ENCODE data around the gene STUB1.
"Not testable (repeated sequence)": the region's sequence is repeated elsewhere in the genome, so short reads cannot be mapped to it uniquely, and the experiment has no call there.

STUB1 gene

GRCh38 chr16:709566-710499 is 29.6 kb downstream of the STUB1 start:
- TF ChIP-seq TAF1 (IDR thresholded peaks at IDR 0.05; ENCODE audit: low read depth, low read length) (no peak), POLR2A (IDR thresholded peaks at IDR 0.05; ENCODE audit: low read depth, low read length) (no peak), POU2F2 (IDR thresholded peaks at IDR 0.05; ENCODE audit: low read depth, low read length) (no peak), POLR2AphosphoS5 (IDR thresholded peaks at IDR 0.05; ENCODE audit: low read depth, low read length) (no peak), PAX5 (IDR thresholded peaks at IDR 0.05; ENCODE audit: insufficient read depth, low read length, severe bottlenecking) (no peak), SPI1 (IDR thresholded peaks at IDR 0.05; ENCODE audit: low read depth, low read length) (no peak)
- DNase-seq (ENCODE audit: insufficient read length, low spot score) = no peak
- no peak for FAIRE-seq

DNA sequence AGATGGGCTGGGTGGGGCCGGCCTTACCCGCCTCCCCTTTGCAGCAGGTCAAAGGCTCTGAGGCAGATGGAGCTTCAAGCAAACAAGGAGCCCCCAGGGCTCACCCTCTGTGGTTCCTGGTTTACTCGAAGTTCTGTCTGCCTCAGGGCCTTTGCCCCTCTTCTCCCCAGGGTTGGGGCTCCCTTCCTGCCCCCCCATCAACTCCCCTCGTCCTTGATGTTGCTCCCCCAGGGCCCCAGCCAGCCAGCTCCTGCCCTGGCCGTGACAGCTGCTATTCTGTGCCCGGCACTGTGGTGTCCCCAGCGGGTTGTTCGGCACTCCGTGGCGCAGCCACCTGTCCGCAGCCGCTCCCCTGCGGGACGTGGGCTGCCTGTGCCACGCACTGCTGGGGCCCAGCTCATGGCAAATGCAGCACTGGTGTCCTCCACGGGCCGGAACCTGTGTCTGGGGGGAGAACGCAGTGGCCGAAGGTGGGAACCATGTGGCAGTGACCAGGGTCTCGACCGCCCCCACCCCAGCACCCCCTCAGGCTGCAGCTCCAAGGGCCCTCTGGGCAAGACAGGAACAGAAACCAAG is 30.4 kb downstream of the STUB1 start:
- TF ChIP-seq POU2F2 (IDR thresholded peaks at IDR 0.05; ENCODE audit: low read depth, low read length) (no peak), PAX5 (IDR thresholded peaks at IDR 0.05; ENCODE audit: insufficient read depth, low read length, severe bottlenecking) (no peak), POLR2A (IDR thresholded peaks at IDR 0.05; ENCODE audit: low read depth, low read length) (no peak), POLR2AphosphoS5 (IDR thresholded peaks at IDR 0.05; ENCODE audit: low read depth, low read length) (no peak), TAF1 (IDR thresholded peaks at IDR 0.05; ENCODE audit: low read depth, low read length) (no peak), SPI1 (IDR thresholded peaks at IDR 0.05; ENCODE audit: low read depth, low read length) (no peak)
- no peak for FAIRE-seq

GRCh38 chr16:711084-711483 is 30.9 kb downstream of the STUB1 start:
- FAIRE-seq (no peak), DNase-seq (ENCODE audit: insufficient read length, low spot score) (no peak)
- no peak for TF ChIP-seq SPI1 (IDR thresholded peaks at IDR 0.05; ENCODE audit: low read depth, low read length)
- no peak for TF ChIP-seq POLR2A (IDR thresholded peaks at IDR 0.05; ENCODE audit: low read depth, low read length)
- TF ChIP-seq PAX5 (IDR thresholded peaks at IDR 0.05; ENCODE audit: insufficient read depth, low read length, severe bottlenecking) = no peak
- no peak for TF ChIP-seq POU2F2 (IDR thresholded peaks at IDR 0.05; ENCODE audit: low read depth, low read length)
- TF ChIP-seq TAF1 (IDR thresholded peaks at IDR 0.05; ENCODE audit: low read depth, low read length) = no peak
- TF ChIP-seq POLR2AphosphoS5 (IDR thresholded peaks at IDR 0.05; ENCODE audit: low read depth, low read length) = no peak

More for the DNA sequence above, 30.4 kb downstream of the STUB1 start:
- no peak for DNase-seq (ENCODE audit: insufficient read length, low spot score)

DNA sequence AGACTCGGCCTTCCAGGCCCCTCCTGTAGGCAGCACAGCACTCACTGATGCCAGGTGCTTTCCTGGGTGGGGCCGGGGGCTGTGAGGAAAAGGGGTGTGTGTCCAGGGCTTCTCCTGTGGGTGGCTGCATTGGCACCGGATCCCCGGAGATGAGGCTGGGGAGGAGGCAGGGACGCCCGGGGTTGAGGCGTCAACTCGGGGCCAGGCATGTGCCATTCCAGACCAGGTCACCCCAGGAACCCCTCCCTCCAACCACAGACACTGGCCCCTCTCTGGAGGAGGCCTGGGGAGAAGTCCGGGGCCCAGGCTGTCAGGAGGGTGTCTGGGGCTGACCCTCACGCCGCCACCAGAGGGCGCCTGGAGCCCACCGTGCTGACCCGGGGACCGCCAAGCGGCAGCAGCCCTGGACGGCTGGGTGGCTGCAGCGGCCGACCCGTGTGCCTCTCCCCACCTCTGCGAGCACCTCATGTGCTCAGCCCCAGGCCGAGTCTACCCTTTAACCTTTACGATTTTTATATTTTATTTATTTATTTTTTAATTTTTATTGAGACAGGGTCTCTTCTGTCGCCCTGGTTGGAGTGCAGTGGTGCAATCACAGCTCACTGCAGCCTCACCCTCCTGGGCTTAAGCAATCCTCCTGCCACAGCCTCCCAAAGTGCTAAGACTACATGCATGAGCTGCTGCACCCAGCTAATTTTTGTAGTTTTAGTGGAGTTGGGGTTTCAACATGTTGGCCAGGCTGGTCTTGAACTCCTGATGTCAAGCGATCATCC is 31.5 kb downstream of the STUB1 start:
- TF ChIP-seq TAF1 (IDR thresholded peaks at IDR 0.05; ENCODE audit: low read depth, low read length) = no peak
- no peak for TF ChIP-seq PAX5 (IDR thresholded peaks at IDR 0.05; ENCODE audit: insufficient read depth, low read length, severe bottlenecking)
- no peak for TF ChIP-seq SPI1 (IDR thresholded peaks at IDR 0.05; ENCODE audit: low read depth, low read length)
- TF ChIP-seq POLR2AphosphoS5 (IDR thresholded peaks at IDR 0.05; ENCODE audit: low read depth, low read length) = no peak
- no peak for TF ChIP-seq POLR2A (IDR thresholded peaks at IDR 0.05; ENCODE audit: low read depth, low read length)
- TF ChIP-seq POU2F2 (IDR thresholded peaks at IDR 0.05; ENCODE audit: low read depth, low read length) = no peak
- DNase-seq (ENCODE audit: insufficient read length, low spot score) (peak; percentile 95), FAIRE-seq (peak; percentile 87)

DNA sequence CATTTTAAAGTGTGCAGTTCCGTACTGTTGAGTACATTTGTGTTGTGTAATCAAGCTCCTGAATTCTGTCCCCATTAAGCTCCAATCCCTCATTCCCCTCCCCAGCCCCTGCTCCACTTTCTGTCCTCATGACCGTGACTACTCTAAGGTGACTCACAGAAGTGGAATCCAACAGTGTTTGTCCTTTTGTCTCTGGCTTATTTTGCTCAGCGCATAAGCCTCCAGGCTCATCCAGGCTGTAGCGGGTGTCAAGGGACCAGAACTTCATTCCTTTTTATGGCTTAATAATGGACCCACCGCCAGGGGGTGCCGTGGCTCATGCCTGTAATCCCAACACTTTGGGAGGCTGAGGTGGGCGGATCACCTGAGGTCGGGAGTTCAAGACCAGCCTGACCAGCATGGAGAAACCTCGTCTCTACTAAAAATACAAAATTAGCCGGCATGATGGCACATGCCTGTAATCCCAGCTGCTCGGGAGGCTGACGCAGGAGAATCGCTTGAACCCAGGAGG is 32.6 kb downstream of the STUB1 start:
- not testable (repeated sequence) for FAIRE-seq; DNase-seq (ENCODE audit: insufficient read length, low spot score)

GRCh38 chr16:714079-714478 is 33.9 kb downstream of the STUB1 start:
- DNase-seq (ENCODE audit: insufficient read length, low spot score) (no peak), FAIRE-seq (no peak)
- TF ChIP-seq PAX5 (IDR thresholded peaks at IDR 0.05; ENCODE audit: insufficient read depth, low read length, severe bottlenecking) (no peak), POLR2A (IDR thresholded peaks at IDR 0.05; ENCODE audit: low read depth, low read length) (no peak), SPI1 (IDR thresholded peaks at IDR 0.05; ENCODE audit: low read depth, low read length) (no peak), TAF1 (IDR thresholded peaks at IDR 0.05; ENCODE audit: low read depth, low read length) (no peak), POU2F2 (IDR thresholded peaks at IDR 0.05; ENCODE audit: low read depth, low read length) (no peak), POLR2AphosphoS5 (IDR thresholded peaks at IDR 0.05; ENCODE audit: low read depth, low read length) (no peak)

- TF ChIP-seq PAX5 (IDR thresholded peaks at IDR 0.05; ENCODE audit: insufficient read depth, low read length, severe bottlenecking) (no peak), TAF1 (IDR thresholded peaks at IDR 0.05; ENCODE audit: low read depth, low read length) (no peak)
- DNase-seq (ENCODE audit: insufficient read length, low spot score) (peak; percentile 96), FAIRE-seq (peak; percentile 94)
These were observed 34.6 kb downstream of the STUB1 start, which contains the start of gene METRN for GRCh38 chr16:714558-715476. Gene METRN, plus strand, starts transcription at chr16:715118. Its CDS starts 172 bp downstream, at chr16:715290.

- FAIRE-seq (no peak), DNase-seq (ENCODE audit: insufficient read length, low spot score) (no peak)
- no peak for TF ChIP-seq PAX5 (IDR thresholded peaks at IDR 0.05; ENCODE audit: insufficient read depth, low read length, severe bottlenecking)
- TF ChIP-seq TAF1 (IDR thresholded peaks at IDR 0.05; ENCODE audit: low read depth, low read length) = no peak
- no peak for TF ChIP-seq SPI1 (IDR thresholded peaks at IDR 0.05; ENCODE audit: low read depth, low read length)
- TF ChIP-seq POLR2AphosphoS5 (IDR thresholded peaks at IDR 0.05; ENCODE audit: low read depth, low read length) = no peak
- no peak for TF ChIP-seq POLR2A (IDR thresholded peaks at IDR 0.05; ENCODE audit: low read depth, low read length)
- no peak for TF ChIP-seq POU2F2 (IDR thresholded peaks at IDR 0.05; ENCODE audit: low read depth, low read length)
These were observed 35.4 kb downstream of the STUB1 start for GRCh38 chr16:715477-716199.
